H1 (cell line): ENCODE results near the gene SH3PXD2A. TPM values are rescaled to one million over a fixed set of nuclear protein-coding genes. Genes with fewer than 3 reads are reported as not detected.
A peak's percentile ranks its signal among the peaks of the same experiment; 100 is the strongest.

Experiments
- CTCF ChIA-PET: fragments of 300-600 bp; sonication (Branson Sonifier 250); formaldehyde crosslinking; loops from one replicate; lab custom pipeline; 2021; ENCODE audit not compliant: partially characterized antibody; lab: Charles Lee
- POLR2A ChIA-PET: fragments of 300-600 bp; sonication (Branson Sonifier 250); formaldehyde crosslinking; loops from one replicate; lab custom pipeline; 2021; ENCODE audit warnings: inconsistent platforms; ENCODE audit not compliant: partially characterized antibody; lab: Charles Lee
- DNase-seq, 2 experiments: peaks; one replicate each; pipeline versions ENCODE4 v3.0.0 to v3.0.0-alpha.2; 2010 to 2022; ENCODE audit warnings: low spot score in 2 of 2, low read depth in 1 of 2, mixed read lengths in 1 of 2
- FAIRE-seq: peaks from 2 replicates; lab custom pipeline; 2011; peaks lifted over from hg19 to GRCh38; lab: Jason Lieb, UNC
- H2AFZ ChIP-seq: 2 replicates; pipeline ENCODE4 v1.8.1; 2012; ENCODE audit warnings: low read length, inconsistent platforms
- H2AK5ac ChIP-seq: 2 replicates; pipeline ENCODE4 v1.6.1; 2013; ENCODE audit warnings: low read depth, low read length
- H2BK120ac ChIP-seq: replicated peaks from 2 replicates; pipeline ENCODE3; 2013; ENCODE audit warnings: low read depth, low read length, inconsistent platforms
- H2BK12ac ChIP-seq: 2 replicates; pipeline ENCODE4 v1.6.1; 2013; ENCODE audit warnings: low read depth, low read length
- H2BK15ac ChIP-seq: 2 replicates; pipeline ENCODE4 v1.6.1; 2013; ENCODE audit warnings: low read length
- H2BK20ac ChIP-seq: 2 replicates; pipeline ENCODE4 v1.6.1; 2013; ENCODE audit warnings: low read length
- H2BK5ac ChIP-seq: 2 replicates; pipeline ENCODE4 v1.6.1; 2013; ENCODE audit warnings: low read depth, low read length
- H3K14ac ChIP-seq: 2 replicates; pipeline ENCODE4 v1.6.1; 2013; ENCODE audit warnings: inconsistent platforms; ENCODE audit not compliant: insufficient read length
- H3K18ac ChIP-seq: 2 replicates; pipeline ENCODE4 v1.6.1; 2013; ENCODE audit warnings: low read length; ENCODE audit errors: extremely low read depth
- H3K23ac ChIP-seq: 2 replicates; pipeline ENCODE4 v1.6.1; 2013; ENCODE audit warnings: inconsistent platforms; ENCODE audit not compliant: insufficient read length
- H3K23me2 ChIP-seq: 2 replicates; pipeline ENCODE4 v1.6.1; 2013; ENCODE audit warnings: low read depth, low read length
- H3K27ac ChIP-seq: 2 replicates; pipeline ENCODE4 v1.6.1; 2011; ENCODE audit warnings: low read depth, low read length, inconsistent platforms
- H3K27me3 ChIP-seq, 4 experiments: replicated peaks in 1 of 4; 1 replicate in 1 of 4; 2 replicates in 3 of 4; pipeline versions ENCODE4 v1.6.1 to v1.8.1; 2011 to 2013; ENCODE audit warnings: low read length in 3 of 4, mild to moderate bottlenecking in 3 of 4, inconsistent platforms in 2 of 4, mixed read lengths in 2 of 4, moderate library complexity in 1 of 4; ENCODE audit not compliant: control insufficient read depth in 3 of 4, insufficient read depth in 3 of 4; ENCODE audit errors: extremely low read depth in 1 of 4
- H3K36me3 ChIP-seq, 4 experiments: 2 replicates each; pipeline versions ENCODE4 v1.6.1 to v1.8.1; 2011 to 2013; ENCODE audit warnings: mild to moderate bottlenecking in 4 of 4, low read length in 3 of 4, moderate library complexity in 2 of 4, control low read depth in 1 of 4, inconsistent platforms in 1 of 4; ENCODE audit not compliant: insufficient read depth in 4 of 4, control insufficient read depth in 2 of 4
- H3K4ac ChIP-seq: replicated peaks from 2 replicates; pipeline ENCODE3; 2013; ENCODE audit warnings: low read length, low read depth, mixed read lengths, inconsistent platforms; ENCODE audit not compliant: insufficient read length
- H3K4me1 ChIP-seq, 4 experiments: replicated peaks in 1 of 4; 1 replicate in 1 of 4; 2 replicates in 3 of 4; pipeline versions ENCODE4 v1.6.1 to v1.8.1; 2011 to 2013; ENCODE audit warnings: low read length in 3 of 4, inconsistent platforms in 2 of 4, mixed read lengths in 1 of 4; ENCODE audit not compliant: insufficient read depth in 4 of 4, control insufficient read depth in 3 of 4
- H3K4me2 ChIP-seq, 2 experiments: 2 replicates each; pipeline versions ENCODE4 v1.6.1 to v1.8.1; 2011 to 2013; ENCODE audit warnings: low read depth in 2 of 2, low read length in 2 of 2, control low read depth in 1 of 2, inconsistent platforms in 1 of 2, mild to moderate bottlenecking in 1 of 2; ENCODE audit not compliant: insufficient read depth in 1 of 2
- H3K4me3 ChIP-seq, 4 experiments: fragments of 200-600, 300-600 bp in 1 of 4; sonication (generic), shearing (Covaris generic), sonication (Bioruptor Twin) in 1 of 4; 2 replicates each; pipeline versions ENCODE4 v1.5.1 to v1.8.1; 2011 to 2016; ENCODE audit warnings: low read length in 4 of 4, low read depth in 3 of 4, control low read depth in 2 of 4, inconsistent platforms in 2 of 4, mild to moderate bottlenecking in 2 of 4, mixed read lengths in 1 of 4, moderate library complexity in 1 of 4; ENCODE audit not compliant: insufficient read depth in 2 of 4; ENCODE audit errors: extremely low read depth in 1 of 4
- H3K56ac ChIP-seq: replicated peaks from 2 replicates; pipeline ENCODE3; 2013; ENCODE audit warnings: low read depth, mild to moderate bottlenecking, mixed read lengths, low read length, inconsistent platforms; ENCODE audit not compliant: insufficient read length
- H3K79me1 ChIP-seq: 2 replicates; pipeline ENCODE4 v1.6.1; 2013; ENCODE audit warnings: low read depth, low read length, control low read depth
- H3K79me2 ChIP-seq, 2 experiments: 2 replicates each; pipeline versions ENCODE4 v1.6.1 to v1.8.1; 2012 to 2013; ENCODE audit warnings: low read length in 2 of 2, mild to moderate bottlenecking in 2 of 2, inconsistent platforms in 1 of 2; ENCODE audit not compliant: insufficient read depth in 2 of 2, control insufficient read depth in 1 of 2
- H3K9ac ChIP-seq, 4 experiments: replicated peaks in 1 of 4; 1 replicate in 1 of 4; 2 replicates in 3 of 4; pipeline versions ENCODE4 v1.6.1 to v1.8.1; 2011 to 2013; ENCODE audit warnings: low read depth in 3 of 4, low read length in 3 of 4, control low read depth in 2 of 4, mild to moderate bottlenecking in 2 of 4, moderate library complexity in 2 of 4, inconsistent platforms in 1 of 4; ENCODE audit errors: extremely low read depth in 1 of 4
- H3K9me3 ChIP-seq, 2 experiments: 2 replicates each; pipeline versions ENCODE4 v1.6.1 to v1.8.1; 2012 to 2013; ENCODE audit warnings: mild to moderate bottlenecking in 2 of 2, moderate library complexity in 2 of 2, control low read depth in 1 of 2, inconsistent platforms in 1 of 2, low read depth in 1 of 2, low read length in 1 of 2, mixed read lengths in 1 of 2; ENCODE audit not compliant: insufficient read depth in 2 of 2
- H4K20me1 ChIP-seq, 2 experiments: replicated peaks in 1 of 2; 2 replicates each; pipeline versions ENCODE3 to v1.8.1; 2011 to 2013; ENCODE audit warnings: inconsistent platforms in 2 of 2, low read length in 2 of 2, mild to moderate bottlenecking in 1 of 2; ENCODE audit not compliant: insufficient read depth in 2 of 2, control insufficient read depth in 1 of 2
- H4K5ac ChIP-seq: 2 replicates; pipeline ENCODE4 v1.6.1; 2013; ENCODE audit warnings: low read length, low read depth, mixed read lengths, inconsistent platforms; ENCODE audit not compliant: insufficient read length
- H4K8ac ChIP-seq: 2 replicates; pipeline ENCODE4 v1.8.0; 2013; ENCODE audit warnings: mild to moderate bottlenecking, moderate library complexity, low read length, inconsistent platforms; ENCODE audit not compliant: insufficient read depth; ENCODE audit errors: extremely low read depth
- H4K91ac ChIP-seq: replicated peaks from 2 replicates; pipeline ENCODE3; 2013; ENCODE audit warnings: low read length, mixed read lengths, inconsistent platforms; ENCODE audit not compliant: insufficient read length
- CBX8 ChIP-seq: fragments of 300-800, 300-1000 bp; sonication (generic); IDR thresholded peaks from 2 replicates; pipeline ENCODE4 v1.7.1; 2016; ENCODE audit warnings: low read depth, low read length, borderline replicate concordance
- CTBP2 ChIP-seq: IDR thresholded peaks from 2 replicates; pipeline ENCODE4 v1.7.0; 2011; ENCODE audit warnings: borderline replicate concordance, mild to moderate bottlenecking, moderate library complexity, mixed read lengths, low read length; ENCODE audit not compliant: insufficient read depth, insufficient read length
- EZH2 ChIP-seq: fragments of 200-600 bp; sonication (generic); IDR thresholded peaks from 2 replicates; pipeline ENCODE4 v1.7.1; 2012; ENCODE audit warnings: low read depth, mild to moderate bottlenecking, moderate library complexity, low read length, inconsistent platforms; ENCODE audit not compliant: severe bottlenecking
- POLR2AphosphoS5 ChIP-seq: IDR thresholded peaks from 2 replicates; pipeline ENCODE4 v1.6.1; 2011; ENCODE audit warnings: low read depth, low read length
- RBBP5 ChIP-seq: IDR thresholded peaks from 2 replicates; pipeline ENCODE4 v1.7.1; 2012; ENCODE audit warnings: low read depth, mild to moderate bottlenecking, inconsistent platforms, low read length, moderate library complexity, borderline replicate concordance
- RXRA ChIP-seq: IDR thresholded peaks from 2 replicates; pipeline ENCODE4 v1.6.1; 2011; ENCODE audit warnings: low read depth, mild to moderate bottlenecking, low read length, moderate library complexity; ENCODE audit not compliant: insufficient read depth
- SIN3A ChIP-seq, 2 experiments: IDR thresholded peaks in 1 of 2; conservative IDR thresholded peaks in 1 of 2; 2 replicates each; pipeline ENCODE4 v1.6.1; 2011 to 2012; ENCODE audit warnings: low read length in 2 of 2, improper control_type of control experiment in 1 of 2, low read depth in 1 of 2, mild to moderate bottlenecking in 1 of 2
- SIRT6 ChIP-seq: IDR thresholded peaks from one replicate; pipeline ENCODE4 v1.7.1; 2012; ENCODE audit warnings: low read length, inconsistent platforms
- TBP ChIP-seq: IDR thresholded peaks from 2 replicates; pipeline ENCODE4 v1.6.1; 2011; ENCODE audit warnings: low read depth, low read length, improper control_type of control experiment
- ZNF274 ChIP-seq: IDR thresholded peaks from 2 replicates; pipeline ENCODE4 v1.7.0; 2012; ENCODE audit warnings: low read length, borderline replicate concordance; ENCODE audit errors: extremely low read depth
- WGBS, 2 experiments: shearing (Covaris generic) in 1 of 2; methylation state at CpG; one replicate each; pipeline versions ENCODE4 v1.1.6 to v1.1.7; 2013 to 2015; ENCODE audit warnings: low lambda C conversion rate in 2 of 2, mixed read lengths in 2 of 2, inconsistent platforms in 1 of 2, low coverage in 1 of 2, missing lambda C conversion rate in 1 of 2; ENCODE audit not compliant: insufficient replicate concordance in 2 of 2, insufficient coverage in 1 of 2, insufficient read length in 1 of 2; ENCODE audit errors: extremely low coverage in 1 of 2, missing lambda C conversion rate in 1 of 2; 5-methylcytosine and 5-hydroxymethylcytosine counted together
- polyA plus RNA-seq, 7 experiments: library from polyadenylated mRNA; depleted of rRNA in 3 of 7; stranded (reverse) in 5 of 7; unstranded in 2 of 7; fragments of >200 nt in 5 of 7; fragments of 200-250 nt in 2 of 7; gene quantifications; 1 replicate in 5 of 7; 2 replicates in 1 of 7; 4 replicates in 1 of 7; pipeline versions ENCODE4 v1.2.1 to v1.2.3, GENCODE V29; 2011 to 2013; ENCODE audit warnings: missing spikeins in 2 of 7, mixed read lengths in 2 of 7
- total RNA-seq: library from RNA; stranded (reverse); fragmentation: NEBNext Ultra II Directional; extraction: Animal tissue kit (Norgen Biotek cat#: 25700); gene quantifications from 2 replicates; pipeline ENCODE4 v1.2.1, GENCODE V29; 2021

Gene SH3PXD2A
- total and polyA plus RNA-seq, 2 of the 8 experiments (the other 6 are each of a cell fraction or from before 2014, with no cell fraction given): 5.4 to 16.3 TPM

GRCh38 chr10:103554488-103555324 lies 300.7 kb downstream of the SH3PXD2A start:
- H4K8ac ChIP-seq: no peak overlapping the region
- H2BK120ac ChIP-seq: no peak overlapping the region
- H4K91ac ChIP-seq: no peak overlapping the region
- no peak overlapping the region for H2BK5ac ChIP-seq
- no peaks in the 10 kb centered on the region for H3K79me1 ChIP-seq
- H4K5ac ChIP-seq: no peak overlapping the region
- peak overlapping the region; percentile 35 to 63 (median 39) for H3K4me3 ChIP-seq
- H3K18ac ChIP-seq: no peak overlapping the region
- 0 out of 2 replicates have a peak overlapping the region, but pooled peaks have one; percentile 19 for H2BK12ac ChIP-seq
- H3K14ac ChIP-seq: no peak overlapping the region
- H3K9ac ChIP-seq: no peak overlapping the region
- no peaks in the 10 kb centered on the region for H3K9me3 ChIP-seq
- peak overlapping the region; percentile 80 for H2AFZ ChIP-seq
- peaks cover 0 to under 1% of the 10 kb centered on the region in 2 experiments for H4K20me1 ChIP-seq
- DNase-seq (peak in 1 of 2 experiments; percentile 64), FAIRE-seq (no peak)
- H3K4ac ChIP-seq: no peak overlapping the region
- H3K4me2 ChIP-seq: peak overlapping the region; percentile 71 to 81
- no peak overlapping the region for H3K56ac ChIP-seq
- no peaks in the 10 kb centered on the region for H3K36me3 ChIP-seq
- no peak overlapping the region for H3K23ac ChIP-seq
- H3K27me3 ChIP-seq: peaks cover 0 to 13% (median 10%) of the 10 kb centered on the region in 4 experiments; a peak in 5 of 7 replicates
- 27% methylated on average over 15 of the region's 44 CpGs; no CpG with 5 or more reads in 1 of the 2 experiments for WGBS, 2 experiments
- CTCF ChIA-PET: interaction anchor here (1.6 to 3.1 kb wide), 5 partner anchors 9 to 62 kb away, joined by 4 to 14 read pairs (median 10); partner anchors contain the start of gene NEURL1
- no peak overlapping the region for H2BK15ac ChIP-seq
- TF ChIP-seq POLR2AphosphoS5 (no peak), RXRA (no peak), RBBP5 (no peak), SIRT6 (no peak), CBX8 (no peak), SIN3A (conservative IDR thresholded peaks at IDR 0.05 in 1 of 2, IDR thresholded peaks at IDR 0.05 in 1 of 2; ENCODE audit: low read depth in 1 of 2, low read length in 2 of 2) (0 out of 4 replicates have a peak, but pooled peaks of 1 of the 2 experiments have one; percentile 42), TBP (peak; percentile 65; the same call in 1 of the 2 replicates), ZNF274 (no peak), CTBP2 (no peak), EZH2 (no peak)
- no peaks in the 10 kb centered on the region for H3K79me2 ChIP-seq
- no peak overlapping the region for H2AK5ac ChIP-seq
- POLR2A ChIA-PET: no interaction called here
- H2BK20ac ChIP-seq: no peak overlapping the region
- no peak overlapping the region for H3K27ac ChIP-seq
- H3K4me1 ChIP-seq: peaks cover 0 to 6% (median 0%) of the 10 kb centered on the region in 4 experiments; a peak in 3 of 7 replicates
- H3K23me2 ChIP-seq: peaks cover 3% of the 10 kb centered on the region; the same call in 1 of the 2 replicates
